HG03565 (cell line): ENCODE measurements around the gene MEGF6.
"Not testable (repeated sequence)": the region's sequence is repeated elsewhere in the genome, so short reads cannot be mapped to it uniquely, and the experiment has no call there.

Experiments
- ATAC-seq: cut with Tn5 transposase; IDR thresholded peaks from one replicate; pipeline ENCODE4 v1.9.1; 2021; ENCODE audit warnings: mild to moderate bottlenecking, moderate library complexity; ENCODE audit not compliant: unreplicated experiment

MEGF6 gene

DNA sequence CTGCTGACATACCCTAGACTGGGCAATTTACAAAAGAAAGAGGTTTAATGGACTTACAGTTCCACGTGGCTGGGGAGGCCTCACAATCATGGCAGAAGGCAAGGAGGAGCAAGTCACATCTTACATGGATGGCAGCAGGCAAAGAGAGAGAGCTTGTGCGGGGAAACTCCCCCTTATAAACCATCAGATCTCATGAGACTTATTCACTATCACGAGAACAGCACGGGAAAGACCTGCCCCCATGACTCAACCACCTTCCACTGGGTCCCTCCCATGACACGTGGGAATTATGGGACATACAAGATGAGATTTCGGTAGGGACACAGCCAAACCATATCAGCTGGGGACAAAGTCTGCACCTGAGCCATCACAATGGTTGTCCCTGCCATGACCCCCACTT lies 35.8 kb downstream of the MEGF6 start:
- ATAC-seq: not testable (repeated sequence)

DNA sequence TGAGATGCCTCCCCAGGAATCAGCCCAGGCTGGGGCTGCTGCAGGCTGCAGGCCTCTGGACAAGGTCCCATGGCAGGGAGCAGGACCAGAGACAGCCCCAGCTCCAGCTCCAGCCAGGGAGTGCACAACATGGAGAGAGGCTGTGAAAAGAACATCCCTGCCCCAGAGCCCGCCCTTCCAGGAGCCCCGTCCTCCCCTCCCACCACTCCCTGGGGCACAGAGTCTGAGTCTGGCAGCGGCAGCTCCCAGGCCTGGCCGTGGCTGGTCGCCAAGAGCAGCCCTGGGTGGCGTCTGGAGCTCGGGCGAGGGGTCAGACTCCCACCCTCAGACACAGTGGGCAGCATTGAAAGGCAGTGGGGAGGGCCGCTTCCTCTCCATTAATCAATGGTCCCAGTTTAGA lies 37.8 kb downstream of the MEGF6 start:
- no peak for ATAC-seq

DNA sequence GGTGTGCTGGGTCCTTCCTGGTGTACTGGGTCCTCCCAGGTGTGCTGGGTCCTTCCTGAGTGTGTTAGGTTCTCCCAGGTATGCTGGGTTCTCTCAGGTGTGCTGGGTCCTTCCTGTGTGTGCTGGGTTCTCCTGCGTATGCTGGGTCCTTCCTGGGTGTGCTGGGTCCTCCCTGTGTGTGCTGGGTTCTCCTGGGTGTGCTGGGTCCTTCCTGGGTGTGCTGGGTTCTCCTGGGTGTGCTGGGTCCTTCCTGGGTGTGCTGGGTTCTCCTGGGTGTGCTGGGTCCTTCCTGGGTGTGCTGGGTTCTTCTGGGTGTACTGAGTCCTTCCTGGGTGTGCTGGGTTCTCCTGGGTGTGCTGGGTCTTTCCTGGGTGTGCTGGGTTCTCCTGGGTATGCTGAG lies 38.7 kb downstream of the MEGF6 start:
- not testable (repeated sequence) for ATAC-seq

DNA sequence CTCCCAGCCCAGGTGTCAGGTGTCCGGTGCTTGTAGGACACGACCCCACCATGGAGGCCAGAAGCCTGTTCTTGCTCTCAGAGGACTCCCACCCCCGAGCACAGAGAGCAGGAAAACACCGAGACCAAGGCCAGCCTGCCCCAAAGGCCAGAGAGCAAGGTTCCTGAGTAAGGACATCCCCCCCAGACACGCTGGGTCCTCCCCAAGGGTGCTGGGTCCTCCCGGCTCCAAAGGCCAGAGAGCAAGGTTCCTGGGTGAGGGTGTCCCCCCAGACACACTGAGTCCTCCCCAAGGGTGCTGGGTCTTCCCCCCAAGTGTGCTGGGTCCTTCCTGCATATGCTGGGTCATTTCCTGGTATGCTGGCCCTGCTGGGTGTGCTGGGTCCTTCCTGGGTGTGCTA lies 40.0 kb downstream of the MEGF6 start:
- no peak for ATAC-seq

DNA sequence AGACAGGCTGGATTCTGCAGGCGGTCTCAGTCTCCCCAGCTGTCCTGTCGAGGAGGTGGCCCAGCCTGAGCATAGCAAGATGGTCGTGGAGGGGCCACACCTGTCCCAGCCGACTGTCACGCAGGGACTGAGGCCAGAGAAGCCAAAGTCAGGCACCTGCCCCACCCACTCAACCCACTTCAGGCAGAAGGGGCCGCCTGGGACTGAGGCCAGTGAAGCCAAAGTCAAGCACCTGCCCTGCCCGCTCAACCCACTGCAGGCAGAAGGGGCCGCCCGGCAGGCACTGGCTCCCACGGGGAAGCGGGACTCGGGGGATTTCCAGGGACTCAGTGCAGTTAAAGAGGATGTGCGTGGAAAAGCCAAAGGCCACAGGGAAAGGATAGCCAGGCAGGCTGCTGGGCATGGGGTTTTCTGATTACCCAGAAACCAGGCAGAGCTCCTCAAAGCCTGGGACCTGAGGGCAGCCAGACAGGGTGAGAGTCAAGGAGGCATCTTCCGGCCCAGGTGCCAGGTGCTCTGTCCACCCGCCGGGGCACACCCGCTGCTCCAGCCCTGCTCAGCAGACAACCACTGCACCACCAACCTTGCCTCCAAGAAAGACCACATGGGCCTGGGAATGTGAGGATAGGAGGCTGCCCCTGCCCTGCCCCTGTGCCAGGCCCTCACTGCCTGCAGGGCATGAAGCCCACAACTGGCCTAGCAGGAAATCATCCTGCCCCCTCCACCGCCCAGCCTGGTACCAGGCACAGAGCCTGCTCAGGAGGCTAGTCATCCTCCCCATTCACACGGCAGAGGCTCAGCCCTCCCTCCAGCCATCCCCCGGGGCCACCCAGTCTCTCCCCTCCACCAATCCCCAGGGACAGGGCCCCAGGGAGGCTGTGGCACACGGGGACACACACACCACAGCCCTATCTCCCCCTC lies 41.0 kb downstream of the MEGF6 start:
- ATAC-seq: no peak

DNA sequence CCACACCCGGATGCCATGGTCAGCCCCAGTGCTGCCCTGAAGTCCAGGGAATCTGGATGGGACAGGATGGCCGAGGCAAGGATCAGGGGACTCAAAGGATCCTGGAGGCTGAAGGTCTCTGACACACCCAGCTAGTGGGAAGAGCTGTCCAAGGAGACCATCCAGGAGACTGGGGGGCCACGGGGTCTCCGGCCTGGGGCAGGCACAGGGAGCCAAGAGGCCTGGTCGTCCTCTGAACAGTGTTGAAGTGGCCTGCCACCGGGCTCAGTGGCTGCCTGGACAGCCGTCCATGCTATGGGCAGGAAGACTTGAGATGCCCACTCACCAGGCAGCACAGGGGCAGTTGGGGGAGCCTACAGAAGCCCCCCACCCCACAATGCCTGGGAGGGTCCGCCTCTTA lies 41.9 kb downstream of the MEGF6 start:
- ATAC-seq: no peak

DNA sequence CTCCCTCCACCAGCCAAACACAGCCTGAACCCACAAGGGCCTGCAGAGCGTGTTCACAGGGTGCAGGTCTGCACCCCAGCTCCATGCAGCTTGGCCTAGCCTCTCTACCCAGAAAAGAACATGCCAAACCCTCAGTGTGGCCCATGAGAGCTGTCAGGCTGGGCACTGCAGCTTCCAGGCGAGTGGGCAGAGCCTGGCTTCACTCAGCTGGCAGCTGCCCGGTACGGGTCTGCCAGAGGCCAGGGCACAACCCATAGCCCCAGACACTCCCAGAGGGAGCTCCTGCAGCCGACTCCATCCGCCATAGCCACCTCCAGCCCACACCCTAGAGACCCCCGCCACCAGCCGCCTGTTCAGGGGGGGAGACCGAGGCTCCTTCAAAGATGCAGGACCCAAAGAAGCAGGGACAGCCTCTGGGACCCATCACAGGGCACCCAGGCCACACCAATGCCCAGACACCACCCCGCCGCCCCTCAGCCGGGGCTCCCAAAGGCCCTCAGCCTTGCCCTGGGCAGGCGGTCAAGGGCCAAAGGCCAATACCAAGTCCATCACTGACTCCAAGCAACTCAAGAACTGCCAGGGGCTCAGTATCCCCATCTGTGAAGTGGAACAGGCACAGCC lies 42.4 kb downstream of the MEGF6 start:
- no peak for ATAC-seq

DNA sequence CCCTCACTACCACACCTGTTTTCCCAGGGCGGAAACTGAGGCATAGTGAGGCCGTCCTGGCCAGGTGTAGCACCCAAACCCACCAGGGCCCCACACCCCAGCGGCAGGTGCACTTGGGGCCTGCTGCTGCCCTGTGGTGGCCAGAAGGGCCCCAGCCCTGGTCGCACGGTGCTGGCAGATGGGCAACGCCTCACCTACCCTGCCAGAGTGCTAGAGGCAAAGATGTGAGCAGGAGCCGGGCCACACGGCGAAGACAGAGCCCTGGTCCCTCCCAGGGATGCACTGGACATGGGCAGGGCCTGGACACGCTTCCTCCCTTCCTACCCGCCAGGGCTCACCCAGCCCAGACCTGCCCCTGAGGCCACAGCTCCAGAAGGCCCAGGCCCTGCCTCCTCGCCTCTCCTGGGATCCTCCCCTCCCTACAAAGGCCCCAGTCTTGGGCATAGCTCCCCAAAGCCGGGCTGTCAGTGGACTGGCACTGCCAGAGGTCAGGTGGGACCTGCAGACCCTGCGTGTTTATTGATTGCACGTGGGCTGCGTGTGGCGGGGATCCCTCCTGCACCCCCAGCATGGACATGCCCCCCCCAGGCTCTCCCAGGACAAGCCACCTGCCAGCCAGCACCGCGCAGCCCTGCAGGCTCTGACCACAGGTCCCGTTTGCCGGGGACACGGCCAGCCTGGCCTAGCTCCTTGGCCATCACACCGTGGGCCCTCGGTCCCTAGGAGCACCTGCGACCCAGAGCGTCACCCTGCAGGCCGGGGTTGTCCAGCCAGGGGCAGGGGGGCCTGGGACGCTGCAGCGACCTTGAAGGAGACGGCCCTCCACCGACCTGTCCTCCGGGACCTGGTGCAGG lies 44.1 kb downstream of the MEGF6 start:
- no peak for ATAC-seq

DNA sequence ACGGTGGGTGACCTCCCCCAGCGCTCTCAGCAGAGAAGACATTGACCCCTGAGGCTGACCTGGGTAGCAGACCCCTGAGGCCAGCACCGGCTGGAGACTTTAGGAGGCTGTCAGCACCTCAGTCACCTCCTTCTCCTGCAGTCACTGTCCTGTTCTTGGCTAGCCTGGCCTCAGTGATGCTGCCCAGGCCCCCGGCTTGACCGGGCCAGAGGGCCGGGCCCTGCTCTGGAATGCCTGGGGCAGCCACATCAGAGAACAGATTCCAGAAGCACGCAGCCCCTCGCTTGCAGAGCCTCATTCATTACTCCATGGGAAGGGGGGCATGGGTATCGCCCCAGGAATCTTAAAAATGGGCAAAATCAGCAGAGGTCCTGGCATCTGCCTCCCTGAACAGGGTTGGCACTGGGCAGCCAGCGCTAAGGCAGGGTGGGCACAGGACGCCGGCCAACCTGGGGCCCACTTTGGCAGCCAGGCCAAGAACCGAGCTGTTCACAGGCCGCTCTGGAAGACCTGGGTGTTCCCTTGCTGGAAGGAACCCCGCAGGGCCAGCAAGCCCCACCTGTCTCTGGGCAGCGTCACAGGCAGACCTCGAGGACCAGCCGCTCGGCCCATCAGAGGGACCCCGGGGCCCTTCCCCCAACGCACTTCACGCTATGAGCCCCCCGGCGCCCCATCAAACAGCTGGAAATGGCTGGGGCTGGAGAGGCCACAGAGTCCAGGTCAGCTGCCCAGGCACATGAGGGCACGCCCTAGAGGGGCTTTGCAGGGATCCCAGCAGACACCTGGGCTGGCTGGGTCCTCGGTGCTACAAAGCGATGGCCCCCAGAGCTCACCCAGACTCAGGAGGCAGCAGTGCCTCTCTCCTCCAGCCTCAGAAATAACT lies 45.1 kb downstream of the MEGF6 start:
- no peak for ATAC-seq

DNA sequence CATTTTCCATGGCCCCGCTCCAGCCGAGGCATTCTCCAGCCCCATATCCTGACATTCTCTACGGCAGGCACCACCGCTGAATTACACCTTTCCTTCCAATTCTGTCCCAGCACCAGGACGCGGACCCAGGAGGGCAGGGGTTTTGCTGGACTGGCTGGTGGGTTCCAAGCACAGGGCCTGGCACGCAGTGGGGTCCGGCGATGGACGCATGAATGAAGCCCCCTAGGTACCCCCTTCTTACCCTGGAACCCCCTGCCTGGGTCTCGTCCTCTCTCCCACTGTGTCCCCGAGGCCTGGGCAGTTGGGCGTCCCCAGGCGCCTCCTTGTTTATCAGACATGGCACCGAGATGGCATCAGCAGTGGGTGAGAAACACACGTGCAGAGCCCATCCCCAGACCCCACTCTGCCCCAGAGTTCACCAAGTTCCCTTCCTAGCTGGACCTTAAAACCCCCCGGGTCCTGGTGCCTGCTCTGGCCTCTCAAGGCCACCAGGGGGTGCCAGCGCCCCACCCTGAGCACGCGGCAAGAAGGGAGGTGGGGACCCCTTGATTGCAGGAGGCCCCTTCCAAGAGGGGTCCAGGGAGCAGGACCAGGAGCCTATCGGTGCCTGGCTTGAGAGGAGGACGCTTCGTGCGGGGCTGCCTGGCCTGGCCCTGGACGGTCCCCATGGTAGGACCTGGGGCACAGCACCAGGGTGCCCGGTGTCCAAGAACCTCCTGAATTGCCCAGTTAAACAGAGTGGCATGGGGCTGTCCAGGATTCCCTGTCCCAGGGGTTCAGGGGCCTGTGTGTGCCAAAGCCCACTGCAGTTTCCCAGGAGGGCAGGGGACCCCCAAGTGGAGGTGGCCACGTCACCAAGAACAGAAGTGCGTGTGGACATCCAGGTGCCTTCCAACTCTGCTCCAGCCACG lies 46.1 kb downstream of the MEGF6 start:
- no peak for ATAC-seq

DNA sequence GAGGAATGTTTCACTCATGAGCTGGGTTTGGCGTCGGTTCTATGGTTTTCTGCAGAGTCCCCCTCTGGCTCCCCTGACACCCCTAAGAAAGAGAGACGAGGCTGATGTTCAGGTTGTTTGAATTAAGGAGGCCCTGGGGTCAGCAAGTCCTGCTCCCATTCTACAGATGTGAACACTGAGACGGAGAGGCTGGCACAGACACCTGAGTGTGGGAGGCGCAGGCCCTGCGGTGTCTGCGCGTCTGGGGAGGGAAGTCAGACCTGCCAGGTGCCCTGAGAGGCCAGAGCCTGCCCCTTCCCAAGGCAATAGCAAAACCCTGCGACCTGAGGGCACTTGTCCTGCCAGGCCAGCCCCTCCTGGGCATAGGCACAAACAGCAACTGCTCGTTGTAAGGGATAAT lies 47.7 kb downstream of the MEGF6 start:
- no peak for ATAC-seq

DNA sequence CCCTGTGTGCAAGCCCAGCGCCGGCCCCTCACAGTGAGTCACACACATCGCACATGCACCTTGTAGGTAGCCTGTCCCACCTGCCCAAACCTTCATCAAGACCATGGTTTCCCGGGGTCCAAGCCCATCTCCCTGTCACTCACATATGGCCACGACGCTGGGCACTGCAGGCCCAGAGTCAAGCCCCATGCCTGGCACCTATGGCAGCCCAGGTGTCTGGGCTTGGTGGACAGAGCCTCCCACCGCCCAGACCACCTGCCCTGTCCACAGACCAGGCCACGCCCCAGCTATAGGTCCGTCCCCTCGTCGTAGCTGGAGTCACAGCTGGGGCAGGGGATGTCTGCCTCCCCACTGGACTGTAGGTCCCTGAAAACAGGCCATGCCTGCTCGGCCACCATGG lies 48.2 kb downstream of the MEGF6 start:
- ATAC-seq: no peak

DNA sequence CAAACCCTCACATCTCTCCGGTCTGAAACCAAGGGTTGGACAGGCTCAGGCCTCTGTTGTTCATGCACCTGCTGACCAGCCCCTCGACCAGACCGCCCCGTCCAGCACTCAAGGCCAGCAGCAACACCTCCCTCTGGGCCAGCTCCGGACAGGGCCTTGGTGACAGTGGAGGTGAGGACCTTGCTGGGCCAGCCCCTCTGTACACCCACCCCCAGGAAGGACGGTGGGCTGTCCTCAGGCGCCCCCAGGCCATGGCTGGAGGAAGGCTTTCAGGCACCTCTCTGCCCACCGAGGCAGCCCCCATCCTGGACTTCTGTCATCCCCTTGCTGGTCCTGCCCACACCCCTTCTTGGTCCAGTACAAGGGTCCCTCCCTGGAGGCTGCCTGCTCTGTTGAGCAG lies 48.6 kb downstream of the MEGF6 start:
- no peak for ATAC-seq

DNA sequence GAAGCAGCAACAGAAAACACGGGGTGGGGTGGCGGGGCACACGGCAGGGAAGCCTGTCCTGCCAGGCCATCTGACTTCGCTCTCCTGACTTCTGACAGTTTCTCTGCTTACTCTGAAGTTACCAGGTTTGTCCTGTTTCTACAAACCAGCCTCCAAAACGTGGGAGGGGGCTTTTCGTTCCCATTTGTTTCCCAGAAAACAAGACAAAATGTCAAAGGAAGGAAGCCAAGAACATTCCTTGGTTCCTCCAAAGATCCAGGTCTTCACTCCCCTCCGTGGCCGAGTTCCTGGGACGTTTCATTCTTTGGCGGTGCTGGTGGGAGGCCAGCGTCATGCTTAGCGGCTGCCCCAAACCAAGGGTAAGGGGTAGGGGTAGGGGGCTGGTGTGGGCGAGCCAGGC lies 49.6 kb downstream of the MEGF6 start:
- no peak for ATAC-seq

DNA sequence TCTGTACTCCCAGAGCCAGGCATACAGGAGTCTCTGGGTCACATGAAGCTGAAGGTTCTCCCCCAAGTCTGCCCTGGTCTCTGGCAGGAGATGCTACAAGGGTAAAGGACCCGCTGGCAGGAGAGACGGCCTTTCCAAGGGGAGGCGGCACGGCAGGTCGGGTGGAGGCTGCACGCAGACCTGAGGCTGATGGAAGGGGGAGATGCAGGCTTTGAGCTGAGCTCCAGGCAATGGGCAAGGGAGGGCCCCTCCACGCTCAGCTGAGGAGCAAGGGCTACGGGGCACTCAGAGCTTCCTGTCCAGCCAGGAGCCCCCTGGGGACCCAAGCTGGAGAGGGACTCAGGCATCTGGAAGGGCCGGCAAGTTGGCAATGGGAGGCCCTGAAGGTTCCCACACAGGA lies 50.3 kb downstream of the MEGF6 start:
- ATAC-seq: no peak

DNA sequence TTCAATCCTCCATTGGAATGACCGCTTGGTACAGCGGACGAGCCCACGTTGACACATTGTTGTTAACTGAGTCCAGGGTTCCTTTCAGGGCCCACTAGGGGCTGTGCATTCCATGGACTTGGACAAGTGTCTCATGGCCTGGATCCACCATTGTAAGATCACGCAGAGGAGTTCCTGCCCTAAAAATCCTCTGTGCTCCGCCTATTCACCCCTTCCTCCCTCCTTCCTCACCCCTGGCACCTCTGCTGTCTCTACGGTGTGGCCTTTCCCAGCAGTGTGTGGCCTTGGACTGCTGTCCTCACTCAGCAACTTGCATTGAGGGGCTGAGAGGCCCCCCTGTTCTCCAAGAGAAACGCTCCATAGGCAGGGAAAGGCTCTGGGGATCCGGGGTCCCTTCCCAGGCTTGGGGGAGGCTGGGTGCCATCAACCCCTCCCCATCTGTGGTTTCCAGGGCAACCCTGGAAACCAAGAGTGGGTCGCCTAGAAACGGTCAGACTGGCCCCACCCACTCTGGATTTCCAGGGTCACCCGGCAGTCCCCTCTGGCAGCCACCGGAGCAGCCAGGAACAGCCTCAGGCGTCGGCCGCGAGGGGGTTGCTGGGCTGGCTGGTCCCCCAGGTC lies 50.9 kb downstream of the MEGF6 start:
- no peak for ATAC-seq

DNA sequence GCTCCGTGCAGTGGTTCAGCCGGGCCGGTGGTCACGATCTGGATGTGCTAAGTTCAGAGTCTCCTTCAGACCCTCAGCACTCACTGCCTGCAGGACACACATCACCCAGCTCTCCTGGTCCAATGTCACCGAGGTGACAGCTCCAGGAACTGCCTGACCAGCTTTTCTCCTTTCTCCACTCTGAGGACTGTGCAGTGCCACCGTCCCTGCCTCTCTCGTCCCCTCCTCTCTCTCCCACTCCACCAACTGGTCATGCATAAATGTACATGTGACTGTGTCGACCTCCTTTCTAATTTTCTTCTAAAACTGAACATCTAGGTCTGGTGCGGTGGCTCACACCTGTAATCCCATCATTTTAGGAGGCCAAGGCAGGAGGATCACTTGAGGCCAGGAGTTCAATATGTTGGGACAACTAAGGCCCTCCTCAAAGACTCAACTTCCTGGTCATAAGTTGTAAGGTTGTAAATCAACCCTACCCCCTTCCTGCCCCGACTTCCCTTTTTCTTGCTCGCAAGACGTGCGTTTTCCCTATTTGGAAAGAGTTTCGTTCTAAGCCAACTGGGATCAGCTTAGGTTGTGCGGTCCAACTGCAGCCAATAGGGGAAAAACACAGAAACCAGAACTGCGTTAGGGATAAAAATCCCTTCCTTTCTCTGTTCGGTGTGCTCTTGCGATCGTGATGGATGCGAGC lies 53.1 kb downstream of the MEGF6 start:
- ATAC-seq: no peak

DNA sequence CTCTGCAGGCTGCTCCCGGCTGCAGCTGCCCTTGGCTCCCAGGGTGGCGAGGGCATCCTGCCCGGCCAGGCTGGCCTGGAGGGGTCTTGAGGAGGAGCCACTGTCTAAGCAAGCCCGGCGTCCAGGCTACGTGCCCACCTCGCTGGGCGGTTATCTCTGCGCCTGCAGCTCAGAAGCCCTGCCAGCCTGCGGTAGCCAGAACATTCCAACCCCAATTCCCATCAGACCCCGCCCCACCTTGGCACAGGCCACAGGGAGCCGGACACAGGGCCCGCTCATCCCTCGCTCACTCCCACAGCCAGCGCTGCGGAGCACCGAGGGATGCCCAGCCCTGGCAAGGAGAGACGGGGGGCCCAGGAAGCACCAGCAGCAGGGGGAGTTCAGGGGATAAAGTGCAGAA lies 53.9 kb downstream of the MEGF6 start:
- no peak for ATAC-seq

DNA sequence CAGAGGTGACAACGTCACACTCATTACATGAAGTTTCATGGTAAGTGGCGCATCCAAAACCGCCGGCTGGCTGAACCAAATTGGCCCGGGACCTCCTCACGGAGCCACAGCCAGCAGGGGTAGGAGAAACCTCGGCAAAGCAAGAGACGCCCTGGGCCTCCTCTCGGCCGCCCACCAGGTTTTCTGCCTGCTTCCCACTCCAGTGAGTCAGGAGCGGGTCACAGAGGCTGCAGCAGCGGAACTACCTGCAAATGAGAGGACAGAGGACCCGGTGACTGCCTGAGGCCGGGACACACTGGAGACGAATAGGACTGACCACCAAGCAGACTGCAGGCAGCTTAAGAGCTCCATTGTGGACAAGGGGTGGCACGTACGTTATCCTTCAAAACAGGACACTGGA lies 55.0 kb downstream of the MEGF6 start:
- ATAC-seq: no peak
